B cell (primary cell): ENCODE data around the gene SNTG2. TPM values are rescaled to one million over a fixed set of nuclear protein-coding genes. Genes with fewer than 3 reads are reported as not detected.

ENCODE experiments used
- ATAC-seq: fragments of 200-7000 bp; cut with Tn5 transposase; one replicate; pipeline ENCODE4 v1.10.0; 2021; ENCODE audit warnings: low read depth, mild to moderate bottlenecking, moderate number of reproducible peaks, moderate library complexity
- CTCF ChIA-PET: fragments of 350-600 bp; sonication (Branson Sonifier 250); formaldehyde crosslinking; loops from one replicate; lab custom pipeline; 2021; ENCODE audit warnings: antibody characterized with exemption, inconsistent platforms; lab: Charles Lee
- POLR2A ChIA-PET: fragments of 350-600 bp; sonication (Branson Sonifier 250); formaldehyde crosslinking; loops from one replicate; lab custom pipeline; 2021; ENCODE audit warnings: antibody characterized with exemption; lab: Charles Lee
- DNase-seq: peaks from one replicate; pipeline ENCODE4 v3.0.0; 2013
- H2AFZ ChIP-seq: 2 replicates; pipeline ENCODE4 v1.6.1; 2012; ENCODE audit warnings: mild to moderate bottlenecking, low read depth, low read length; ENCODE audit not compliant: insufficient read depth, poor library complexity, severe bottlenecking
- H3K27ac ChIP-seq, 2 donors: 1 replicate in 1 of 2; 2 replicates in 1 of 2; pipeline ENCODE4 v1.5.1; 2012 to 2013; ENCODE audit warnings: low read length in 2 of 2, mild to moderate bottlenecking in 2 of 2, moderate library complexity in 1 of 2
- H3K27me3 ChIP-seq, 4 experiments: fragments of 200-600 bp in 1 of 4; sonication (generic) in 1 of 4; replicated peaks in 1 of 4; 1 replicate in 2 of 4; 2 replicates in 2 of 4; pipeline versions ENCODE4 v1.6.1 to v1.7.0; 2013 to 2016; ENCODE audit warnings: low read length in 3 of 4, mild to moderate bottlenecking in 2 of 4, mixed read lengths in 1 of 4, moderate library complexity in 1 of 4; ENCODE audit not compliant: insufficient read depth in 4 of 4, control insufficient read depth in 3 of 4; ENCODE audit errors: control extremely low read depth in 1 of 4
- H3K36me3 ChIP-seq, 2 experiments: replicated peaks in 1 of 2; 1 replicate in 1 of 2; 2 replicates in 1 of 2; pipeline versions ENCODE4 v1.6.1 to v1.7.1; 2013; ENCODE audit warnings: low read length in 1 of 2; ENCODE audit not compliant: insufficient read depth in 2 of 2, control insufficient read depth in 1 of 2; ENCODE audit errors: control extremely low read depth in 1 of 2, extremely low read depth in 1 of 2
- H3K4me1 ChIP-seq, 2 donors: fragments of 200-600 bp in 1 of 2; sonication (generic) in 1 of 2; 1 replicate in 1 of 2; 2 replicates in 1 of 2; pipeline versions ENCODE4 v1.5.1 to v1.6.1; 2013 to 2017; ENCODE audit warnings: low read length in 2 of 2; ENCODE audit not compliant: control insufficient read depth in 2 of 2, insufficient read depth in 2 of 2
- H3K4me2 ChIP-seq: replicated peaks from 2 replicates; pipeline ENCODE3; 2012; ENCODE audit warnings: mild to moderate bottlenecking, low read depth, low read length; ENCODE audit not compliant: poor library complexity, severe bottlenecking
- H3K4me3 ChIP-seq, 5 experiments: fragments of 200-600 bp in 1 of 5; sonication (generic) in 1 of 5; 1 replicate in 3 of 5; 2 replicates in 2 of 5; pipeline versions ENCODE4 v1.5.1 to v1.7.0; 2011 to 2016; ENCODE audit warnings: low read length in 4 of 5, mild to moderate bottlenecking in 4 of 5, low read depth in 2 of 5, control low read depth in 1 of 5, moderate library complexity in 1 of 5; ENCODE audit not compliant: insufficient read depth in 1 of 5; ENCODE audit errors: control extremely low read depth in 1 of 5, extremely low read depth in 1 of 5
- H3K79me2 ChIP-seq: fragments of 200-600 bp; sonication (generic); one replicate; pipeline ENCODE4 v1.6.0; 2016; ENCODE audit warnings: low read length; ENCODE audit not compliant: control insufficient read depth, insufficient read depth
- H3K9ac ChIP-seq: fragments of 200-600 bp; sonication (generic); 2 replicates; pipeline ENCODE4 v1.6.1; 2017; ENCODE audit warnings: mild to moderate bottlenecking, low read length, moderate library complexity
- H3K9me3 ChIP-seq, 3 donors: one replicate each; pipeline versions ENCODE4 v1.6.1 to v1.7.1; 2013; ENCODE audit warnings: low read length in 2 of 3; ENCODE audit not compliant: control insufficient read depth in 2 of 3, insufficient read depth in 1 of 3; ENCODE audit errors: control extremely low read depth in 1 of 3
- H4K20me1 ChIP-seq: 2 replicates; pipeline ENCODE4 v1.6.0; 2012; ENCODE audit warnings: mild to moderate bottlenecking, low read length; ENCODE audit not compliant: insufficient read depth, control insufficient read depth, poor library complexity, severe bottlenecking
- H3K27ac Mint-ChIP-seq: one replicate; pipeline ENCODE4 v1.8.0; 2021; ENCODE audit warnings: mixed read lengths
- H3K27me3 Mint-ChIP-seq: one replicate; pipeline ENCODE4 v1.8.0; 2021; ENCODE audit warnings: mixed read lengths
- H3K4me1 Mint-ChIP-seq: one replicate; pipeline ENCODE4 v1.8.0; 2021; ENCODE audit warnings: mixed read lengths
- H3K4me3 Mint-ChIP-seq: one replicate; pipeline ENCODE4 v1.8.0; 2021; ENCODE audit warnings: mixed read lengths
- H3K9me3 Mint-ChIP-seq: one replicate; pipeline ENCODE4 v1.8.0; 2022; ENCODE audit warnings: mixed read lengths; ENCODE audit not compliant: insufficient read depth
- EZH2 ChIP-seq: IDR thresholded peaks from 2 replicates; pipeline ENCODE4 v1.6.1; 2012; ENCODE audit warnings: borderline replicate concordance, low read depth, mild to moderate bottlenecking, moderate library complexity, low read length; ENCODE audit not compliant: insufficient read depth, poor library complexity, severe bottlenecking
- WGBS: methylation state at CpG from one replicate; pipeline ENCODE4 v1.1.5; 2013; ENCODE audit warnings: missing lambda C conversion rate; ENCODE audit not compliant: insufficient coverage; 5-methylcytosine and 5-hydroxymethylcytosine counted together
- intact Hi-C: fragments of 100-400 bp; cut with micrococcal nuclease; formaldehyde crosslinking; loops from one replicate; pipeline ENCODE4 v1.10.0; 2022
- polyA plus RNA-seq: library from polyadenylated mRNA; depleted of rRNA; stranded (reverse); fragments of >200 nt; gene quantifications from 2 replicates; pipeline ENCODE4 v1.2.3, GENCODE V29; 2012
- total RNA-seq, 2 donors: library from RNA; stranded (reverse); fragments of 120-200 nt in 1 of 2; gene quantifications; 1 replicate in 1 of 2; 2 replicates in 1 of 2; pipeline versions ENCODE4 v1.2.3 to v1.2.4, GENCODE V29; 2013 to 2022
- TF ChIP-seq, protein P1 (sequence below): fragments of 200-600 bp; IDR thresholded peaks from one replicate; pipeline ENCODE4 v1.8.0; 2022; ENCODE audit warnings: antibody characterized with exemption, mild to moderate bottlenecking

The SNTG2 gene
- total and polyA plus RNA-seq, 2 donors (not counting 1 experiment from before 2014, with no cell fraction given): 2.1 to 2.4 TPM

DNA sequence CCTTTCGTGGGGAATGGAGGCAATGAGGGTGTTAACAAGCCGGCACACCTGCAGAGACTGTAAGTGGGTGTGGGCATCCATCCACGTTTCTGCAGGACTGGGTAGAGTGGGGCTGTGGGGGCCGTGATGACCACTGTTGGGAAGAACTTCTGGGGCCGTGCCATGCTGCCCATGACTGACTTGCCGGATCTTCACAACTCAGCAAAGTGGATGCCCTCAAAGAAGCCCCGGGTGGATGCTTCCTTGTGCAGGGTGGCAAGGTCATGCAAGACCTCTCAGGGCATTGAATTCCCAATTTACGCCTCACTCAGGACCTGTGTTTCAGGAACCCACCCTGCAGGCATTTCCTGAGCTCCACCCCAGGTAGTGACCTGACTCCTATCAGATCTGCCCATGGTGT is 319.2 kb downstream of the SNTG2 start:
- DNase-seq (no peak), ATAC-seq (no peak)
- TF ChIP-seq, protein P1, sequence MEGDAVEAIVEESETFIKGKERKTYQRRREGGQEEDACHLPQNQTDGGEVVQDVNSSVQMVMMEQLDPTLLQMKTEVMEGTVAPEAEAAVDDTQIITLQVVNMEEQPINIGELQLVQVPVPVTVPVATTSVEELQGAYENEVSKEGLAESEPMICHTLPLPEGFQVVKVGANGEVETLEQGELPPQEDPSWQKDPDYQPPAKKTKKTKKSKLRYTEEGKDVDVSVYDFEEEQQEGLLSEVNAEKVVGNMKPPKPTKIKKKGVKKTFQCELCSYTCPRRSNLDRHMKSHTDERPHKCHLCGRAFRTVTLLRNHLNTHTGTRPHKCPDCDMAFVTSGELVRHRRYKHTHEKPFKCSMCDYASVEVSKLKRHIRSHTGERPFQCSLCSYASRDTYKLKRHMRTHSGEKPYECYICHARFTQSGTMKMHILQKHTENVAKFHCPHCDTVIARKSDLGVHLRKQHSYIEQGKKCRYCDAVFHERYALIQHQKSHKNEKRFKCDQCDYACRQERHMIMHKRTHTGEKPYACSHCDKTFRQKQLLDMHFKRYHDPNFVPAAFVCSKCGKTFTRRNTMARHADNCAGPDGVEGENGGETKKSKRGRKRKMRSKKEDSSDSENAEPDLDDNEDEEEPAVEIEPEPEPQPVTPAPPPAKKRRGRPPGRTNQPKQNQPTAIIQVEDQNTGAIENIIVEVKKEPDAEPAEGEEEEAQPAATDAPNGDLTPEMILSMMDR: no peak
- no peak for TF ChIP-seq EZH2
- ChIA-PET CTCF (no interaction called here), POLR2A (no interaction called here)
- Histone ChIP-seq H3K79me2 (no peaks in the 10 kb centered on the region), H3K9ac (no peak overlapping the region), H3K9me3 (peaks cover 3 to 12% (median 4%) of the 10 kb centered on the region in 3 donors), H3K4me1 (no peaks in the 10 kb centered on the region), H3K4me2 (no peak overlapping the region), H2AFZ (no peak overlapping the region), H3K27ac (no peak overlapping the region), H3K36me3 (no peaks in the 10 kb centered on the region), H4K20me1 (no peaks in the 10 kb centered on the region), H3K4me3 (no peak overlapping the region), H3K27me3 (no peaks in the 10 kb centered on the region)
- Mint-ChIP-seq H3K27ac (no peak overlapping the region), H3K4me3 (no peak overlapping the region), H3K4me1 (no peaks in the 10 kb centered on the region), H3K27me3 (peaks cover 6% of the 10 kb centered on the region), H3K9me3 (peaks cover 2% of the 10 kb centered on the region)
- 87% methylated on average over 8 of the region's 8 CpGs for WGBS
- intact Hi-C loops: no loop called here

DNA sequence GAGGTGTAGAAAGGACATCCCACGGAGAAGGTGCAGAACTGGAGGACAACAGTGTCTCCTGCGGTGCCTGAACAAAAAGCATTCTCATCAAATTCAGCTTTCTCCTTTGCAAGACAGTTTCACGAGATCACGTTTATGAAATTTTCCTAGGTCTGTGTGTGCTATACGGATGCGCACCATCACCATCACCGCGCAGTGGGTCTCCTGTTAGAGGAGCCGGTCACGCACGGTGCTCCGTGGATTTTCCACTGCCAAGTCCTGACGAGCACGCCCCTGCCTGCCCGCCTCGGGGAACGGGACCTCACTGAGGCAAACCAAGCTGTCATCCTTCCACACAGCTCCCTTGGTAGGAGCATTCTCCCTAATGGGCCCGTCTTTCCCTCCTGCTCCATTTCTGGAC is 322.2 kb downstream of the SNTG2 start:
- H3K4me3 Mint-ChIP-seq: no peak overlapping the region
- Histone ChIP-seq H3K27ac (no peak overlapping the region), H3K36me3 (no peaks in the 10 kb centered on the region), H3K79me2 (no peaks in the 10 kb centered on the region), H2AFZ (no peak overlapping the region), H3K4me3 (no peak overlapping the region), H3K9ac (no peak overlapping the region), H4K20me1 (no peaks in the 10 kb centered on the region), H3K27me3 (no peaks in the 10 kb centered on the region), H3K4me1 (no peaks in the 10 kb centered on the region), H3K9me3 (peaks cover 8 to 15% (median 11%) of the 10 kb centered on the region in 3 donors), H3K4me2 (no peak overlapping the region)
- H3K4me1 Mint-ChIP-seq: no peaks in the 10 kb centered on the region
- ATAC-seq (no peak), DNase-seq (no peak)
- intact Hi-C loops: no loop called here
- H3K27ac Mint-ChIP-seq: no peak overlapping the region
- TF ChIP-seq, protein P1: no peak
- TF ChIP-seq EZH2: no peak
- ChIA-PET POLR2A (no interaction called here), CTCF (no interaction called here)
- H3K9me3 Mint-ChIP-seq: peaks cover 4% of the 10 kb centered on the region
- 96% methylated on average over 18 of the region's 18 CpGs for WGBS
- H3K27me3 Mint-ChIP-seq: no peaks in the 10 kb centered on the region
